Brain microvascular endothelial cell (primary cell): Measurements from ENCODE around the gene HPGD.

Experiments used
- DNase-seq: peaks from one replicate; pipeline ENCODE4 v3.0.0-alpha.2; 2020
- H3K27ac ChIP-seq: fragments of 250-450 bp; sonication (Bioruptor Pico); 2 replicates; pipeline ENCODE4 v1.5.1; 2020; ENCODE audit warnings: mild to moderate bottlenecking, moderate library complexity
- H3K27me3 ChIP-seq: fragments of 250-450 bp; sonication (Bioruptor Pico); replicated peaks from 2 replicates; pipeline ENCODE4 v1.5.1; 2020; ENCODE audit warnings: mild to moderate bottlenecking
- H3K36me3 ChIP-seq: fragments of 250-450 bp; sonication (Bioruptor Pico); replicated peaks from 2 replicates; pipeline ENCODE4 v1.5.1; 2020; ENCODE audit warnings: mild to moderate bottlenecking
- H3K4me3 ChIP-seq: 2 replicates; pipeline ENCODE4 v1.5.1; 2011; ENCODE audit warnings: low read depth, mild to moderate bottlenecking, control low read depth, low read length, moderate library complexity
- in situ Hi-C: cut with HindIII; loops from 2 replicates; pipeline ENCODE4 v1.10.0; 2017; ENCODE audit warnings: low sequenced_read_pairs, low pct_ligation_motif_present
- TF ChIP-seq, protein P1 (sequence below): IDR thresholded peaks from 2 replicates; pipeline ENCODE4 v1.5.1; 2011; ENCODE audit warnings: low read depth, mild to moderate bottlenecking, moderate library complexity, low read length, control low read depth, inconsistent platforms; ENCODE audit errors: missing control alignments

Gene HPGD

GRCh38 chr4:174517502-174518445 is 4.5 kb downstream of the HPGD start:
- H3K4me3 ChIP-seq = no peak overlapping the region
- H3K36me3 ChIP-seq = no peaks in the 10 kb centered on the region
- no peak overlapping the region for H3K27ac ChIP-seq
- in situ Hi-C loops = no loop called here
- no peaks in the 10 kb centered on the region for H3K27me3 ChIP-seq
- no peak for DNase-seq
- TF ChIP-seq, protein P1, sequence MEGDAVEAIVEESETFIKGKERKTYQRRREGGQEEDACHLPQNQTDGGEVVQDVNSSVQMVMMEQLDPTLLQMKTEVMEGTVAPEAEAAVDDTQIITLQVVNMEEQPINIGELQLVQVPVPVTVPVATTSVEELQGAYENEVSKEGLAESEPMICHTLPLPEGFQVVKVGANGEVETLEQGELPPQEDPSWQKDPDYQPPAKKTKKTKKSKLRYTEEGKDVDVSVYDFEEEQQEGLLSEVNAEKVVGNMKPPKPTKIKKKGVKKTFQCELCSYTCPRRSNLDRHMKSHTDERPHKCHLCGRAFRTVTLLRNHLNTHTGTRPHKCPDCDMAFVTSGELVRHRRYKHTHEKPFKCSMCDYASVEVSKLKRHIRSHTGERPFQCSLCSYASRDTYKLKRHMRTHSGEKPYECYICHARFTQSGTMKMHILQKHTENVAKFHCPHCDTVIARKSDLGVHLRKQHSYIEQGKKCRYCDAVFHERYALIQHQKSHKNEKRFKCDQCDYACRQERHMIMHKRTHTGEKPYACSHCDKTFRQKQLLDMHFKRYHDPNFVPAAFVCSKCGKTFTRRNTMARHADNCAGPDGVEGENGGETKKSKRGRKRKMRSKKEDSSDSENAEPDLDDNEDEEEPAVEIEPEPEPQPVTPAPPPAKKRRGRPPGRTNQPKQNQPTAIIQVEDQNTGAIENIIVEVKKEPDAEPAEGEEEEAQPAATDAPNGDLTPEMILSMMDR = no peak

- Histone ChIP-seq H3K36me3 (no peaks in the 10 kb centered on the region), H3K27ac (no peak overlapping the region), H3K27me3 (no peaks in the 10 kb centered on the region), H3K4me3 (no peak overlapping the region)
- in situ Hi-C loops = no loop called here
- no peak for DNase-seq
- TF ChIP-seq, protein P1 = no peak
Observed at GRCh38 chr4:174516794-174517193, 5.5 kb downstream of the HPGD start.

DNA sequence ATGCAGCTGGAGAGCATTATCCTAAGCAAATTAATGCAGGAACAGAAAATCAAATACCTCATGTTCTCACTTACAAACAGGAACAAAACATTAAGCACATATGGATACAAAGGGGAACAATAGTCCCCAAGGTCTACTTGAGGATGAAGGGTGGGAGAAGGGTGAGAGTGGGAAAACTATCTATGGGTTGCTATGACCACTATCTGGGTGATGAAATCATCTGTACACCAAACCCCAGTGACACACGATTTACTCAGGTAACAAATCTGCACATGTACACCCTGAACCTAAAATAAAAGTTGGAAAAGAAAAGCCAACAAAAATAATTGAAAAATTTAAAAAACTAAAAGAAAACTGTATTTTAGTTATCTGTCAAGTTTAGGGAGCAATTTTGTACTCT is 5.9 kb downstream of the HPGD start:
- no peak overlapping the region for H3K27ac ChIP-seq
- no peaks in the 10 kb centered on the region for H3K27me3 ChIP-seq
- in situ Hi-C loops = no loop called here
- TF ChIP-seq, protein P1 = no peak
- DNase-seq = no peak
- H3K36me3 ChIP-seq = no peaks in the 10 kb centered on the region
- no peak overlapping the region for H3K4me3 ChIP-seq

GRCh38 chr4:174512745-174513144 is 9.5 kb downstream of the HPGD start:
- no peak overlapping the region for H3K27ac ChIP-seq
- in situ Hi-C loops = no loop called here
- no peaks in the 10 kb centered on the region for H3K27me3 ChIP-seq
- DNase-seq = no peak
- TF ChIP-seq, protein P1 = no peak
- no peak overlapping the region for H3K4me3 ChIP-seq
- H3K36me3 ChIP-seq = no peaks in the 10 kb centered on the region

DNA sequence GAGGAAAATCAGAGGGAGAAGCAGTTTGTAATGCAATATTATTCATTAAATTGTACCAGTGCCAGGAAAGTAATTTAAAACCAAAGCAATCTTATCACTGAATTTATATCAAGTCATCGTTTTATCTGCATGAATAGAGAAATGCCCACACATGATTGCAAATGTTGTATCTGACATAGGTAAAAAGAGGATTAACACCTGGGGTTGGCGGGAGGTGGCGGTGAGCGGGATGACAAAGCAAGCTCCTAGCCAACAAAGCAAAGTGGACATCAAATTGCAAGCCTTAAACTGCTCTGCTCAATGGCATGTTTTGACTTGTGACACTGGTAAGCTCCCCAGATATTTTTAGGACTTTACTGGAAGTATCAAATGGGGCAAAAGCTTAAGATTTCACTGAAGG is 16.4 kb downstream of the HPGD start:
- Histone ChIP-seq H3K27ac (no peak overlapping the region), H3K4me3 (no peak overlapping the region)

More for the DNA sequence above, 16.4 kb downstream of the HPGD start:
- DNase-seq = no peak
- TF ChIP-seq, protein P1 = no peak
- in situ Hi-C loops = no loop called here
- no peaks in the 10 kb centered on the region for H3K27me3 ChIP-seq
- no peaks in the 10 kb centered on the region for H3K36me3 ChIP-seq
